Measurements from ENCODE around the gene ZNF546.

Gene ZNF546

DNA sequence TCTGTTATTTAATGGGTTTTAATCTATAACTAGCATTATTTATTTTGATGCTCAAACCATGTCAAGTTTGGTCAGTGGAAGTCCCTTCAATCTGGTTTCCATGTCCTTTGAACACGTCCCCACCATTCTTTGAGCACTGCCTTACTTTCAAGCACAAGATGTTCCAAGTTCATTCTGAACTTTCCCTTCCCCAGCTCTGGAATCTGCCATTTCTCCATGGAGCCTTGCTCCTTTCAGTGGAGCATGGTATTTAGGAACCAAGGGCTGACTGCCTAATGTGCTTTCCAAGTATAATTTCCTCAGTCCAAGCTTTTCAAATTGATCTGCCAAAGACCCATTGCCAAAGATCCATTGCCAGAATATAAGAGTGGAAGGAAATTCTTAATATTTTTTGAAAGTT lies 1.1 kb upstream of the ZNF546 start:
- Histone ChIP-seq H3K36me3 (no peaks in the 10 kb centered on the region), H3K4me3 (ENCODE audit: low read depth, low read length) (peak overlapping the region; percentile 88), H3K9me3 (ENCODE audit: severe bottlenecking) (no peaks in the 10 kb centered on the region), H3K27me3 (ENCODE audit: insufficient read depth, low read depth, severe bottlenecking) (no peaks in the 10 kb centered on the region), H3K27ac (no peak overlapping the region)
- TF ChIP-seq, protein P1, sequence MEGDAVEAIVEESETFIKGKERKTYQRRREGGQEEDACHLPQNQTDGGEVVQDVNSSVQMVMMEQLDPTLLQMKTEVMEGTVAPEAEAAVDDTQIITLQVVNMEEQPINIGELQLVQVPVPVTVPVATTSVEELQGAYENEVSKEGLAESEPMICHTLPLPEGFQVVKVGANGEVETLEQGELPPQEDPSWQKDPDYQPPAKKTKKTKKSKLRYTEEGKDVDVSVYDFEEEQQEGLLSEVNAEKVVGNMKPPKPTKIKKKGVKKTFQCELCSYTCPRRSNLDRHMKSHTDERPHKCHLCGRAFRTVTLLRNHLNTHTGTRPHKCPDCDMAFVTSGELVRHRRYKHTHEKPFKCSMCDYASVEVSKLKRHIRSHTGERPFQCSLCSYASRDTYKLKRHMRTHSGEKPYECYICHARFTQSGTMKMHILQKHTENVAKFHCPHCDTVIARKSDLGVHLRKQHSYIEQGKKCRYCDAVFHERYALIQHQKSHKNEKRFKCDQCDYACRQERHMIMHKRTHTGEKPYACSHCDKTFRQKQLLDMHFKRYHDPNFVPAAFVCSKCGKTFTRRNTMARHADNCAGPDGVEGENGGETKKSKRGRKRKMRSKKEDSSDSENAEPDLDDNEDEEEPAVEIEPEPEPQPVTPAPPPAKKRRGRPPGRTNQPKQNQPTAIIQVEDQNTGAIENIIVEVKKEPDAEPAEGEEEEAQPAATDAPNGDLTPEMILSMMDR (IDR thresholded peaks at IDR 0.05; ENCODE audit: low read depth, low read length), result no peak
- DNase-seq, result no peak

DNA sequence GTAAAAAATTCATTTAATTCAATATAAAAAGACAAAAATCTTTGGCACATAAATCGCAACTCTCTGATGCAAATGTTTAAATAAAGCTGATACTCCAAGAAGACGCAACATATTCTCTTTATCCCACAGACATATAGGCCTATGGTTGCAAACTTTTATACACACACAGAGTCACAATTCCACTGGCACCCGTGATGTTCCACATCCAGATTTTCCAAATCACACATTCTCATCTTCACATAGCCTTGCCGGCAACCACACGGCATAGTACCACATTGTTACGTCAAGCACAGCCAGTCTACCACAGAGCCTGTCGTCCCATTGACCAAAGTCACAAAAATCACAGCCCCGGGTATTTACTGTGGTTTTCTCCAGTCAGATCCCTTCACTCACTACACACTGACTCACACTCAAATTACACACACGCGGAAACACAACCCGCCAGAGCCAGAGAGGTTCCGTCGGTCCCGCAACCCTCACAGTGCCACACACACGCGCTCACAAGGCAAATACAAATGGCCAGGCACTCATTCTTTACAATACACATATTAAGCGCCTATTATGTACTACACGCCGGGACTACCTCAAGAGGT lies 546 bp upstream of the ZNF546 start:
- peak overlapping the region; percentile 79 for H3K27ac ChIP-seq
- H3K36me3 ChIP-seq, result no peaks in the 10 kb centered on the region
- peak overlapping the region; percentile 88 for H3K4me3 ChIP-seq (ENCODE audit: low read depth, low read length)
- DNase-seq, result peak; percentile 14
- no peaks in the 10 kb centered on the region for H3K9me3 ChIP-seq (ENCODE audit: severe bottlenecking)
- TF ChIP-seq, protein P1 (IDR thresholded peaks at IDR 0.05; ENCODE audit: low read depth, low read length), result no peak
- no peaks in the 10 kb centered on the region for H3K27me3 ChIP-seq (ENCODE audit: insufficient read depth, low read depth, severe bottlenecking)

DNA sequence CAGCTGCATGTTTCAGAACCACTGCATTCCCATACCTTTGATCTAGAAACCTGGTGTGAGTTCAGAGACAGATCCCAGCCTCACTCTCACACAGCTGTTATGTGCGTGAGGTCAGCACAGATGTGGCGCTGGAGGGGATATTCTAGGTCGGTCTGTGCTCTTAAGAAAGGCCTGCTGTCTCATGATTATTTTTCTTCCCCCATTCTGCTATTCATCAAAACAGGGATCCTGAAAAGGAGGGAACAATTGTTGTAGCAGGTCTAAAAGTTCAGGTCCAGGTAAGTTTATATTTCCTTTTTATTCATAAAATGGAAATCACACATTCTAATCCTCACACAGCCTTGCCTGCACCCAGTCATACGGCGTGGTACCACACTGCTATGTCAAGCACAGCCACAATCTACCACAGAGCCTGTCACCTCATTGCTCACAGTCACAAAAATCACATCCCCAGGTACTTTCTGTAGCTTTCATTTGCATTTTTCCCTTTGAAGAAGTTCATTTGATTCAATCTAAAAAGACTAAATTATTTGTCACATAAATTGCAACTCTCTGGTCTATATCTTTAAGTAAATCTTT lies 867 bp downstream of the ZNF546 start:
- TF ChIP-seq, protein P1 (IDR thresholded peaks at IDR 0.05; ENCODE audit: low read depth, low read length), result no peak
- DNase-seq, result no peak
- H3K36me3 ChIP-seq, result no peaks in the 10 kb centered on the region
- peak overlapping the region; percentile 88 for H3K4me3 ChIP-seq (ENCODE audit: low read depth, low read length)
- no peaks in the 10 kb centered on the region for H3K9me3 ChIP-seq (ENCODE audit: severe bottlenecking)
- H3K27me3 ChIP-seq (ENCODE audit: insufficient read depth, low read depth, severe bottlenecking), result no peaks in the 10 kb centered on the region
- H3K27ac ChIP-seq, result no peak overlapping the region

DNA sequence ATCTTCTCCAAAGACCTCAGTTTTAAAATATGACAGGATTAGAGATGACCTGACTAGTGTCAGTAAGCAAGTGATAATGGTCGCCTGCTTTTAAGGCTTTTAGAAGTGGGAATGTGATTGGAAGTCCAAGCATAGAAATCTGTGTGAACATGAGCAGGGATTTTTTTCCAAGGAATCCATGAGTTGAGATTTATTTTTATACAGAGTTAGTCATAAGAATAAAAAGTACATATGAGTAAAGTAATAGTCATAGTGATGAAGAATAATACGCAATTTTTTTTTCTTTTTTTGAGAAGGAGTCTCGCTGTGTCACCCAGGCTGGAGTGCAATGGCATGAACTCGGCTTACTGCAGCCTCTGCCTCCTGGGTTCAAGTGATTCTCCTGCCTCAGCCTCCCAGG lies 1.6 kb downstream of the ZNF546 start:
- no peaks in the 10 kb centered on the region for H3K27me3 ChIP-seq (ENCODE audit: insufficient read depth, low read depth, severe bottlenecking)
- no peaks in the 10 kb centered on the region for H3K9me3 ChIP-seq (ENCODE audit: severe bottlenecking)
- TF ChIP-seq, protein P1 (IDR thresholded peaks at IDR 0.05; ENCODE audit: low read depth, low read length), result no peak
- DNase-seq, result no peak
- H3K36me3 ChIP-seq, result no peaks in the 10 kb centered on the region
- H3K27ac ChIP-seq, result no peak overlapping the region
- no peak overlapping the region for H3K4me3 ChIP-seq (ENCODE audit: low read depth, low read length)

DNA sequence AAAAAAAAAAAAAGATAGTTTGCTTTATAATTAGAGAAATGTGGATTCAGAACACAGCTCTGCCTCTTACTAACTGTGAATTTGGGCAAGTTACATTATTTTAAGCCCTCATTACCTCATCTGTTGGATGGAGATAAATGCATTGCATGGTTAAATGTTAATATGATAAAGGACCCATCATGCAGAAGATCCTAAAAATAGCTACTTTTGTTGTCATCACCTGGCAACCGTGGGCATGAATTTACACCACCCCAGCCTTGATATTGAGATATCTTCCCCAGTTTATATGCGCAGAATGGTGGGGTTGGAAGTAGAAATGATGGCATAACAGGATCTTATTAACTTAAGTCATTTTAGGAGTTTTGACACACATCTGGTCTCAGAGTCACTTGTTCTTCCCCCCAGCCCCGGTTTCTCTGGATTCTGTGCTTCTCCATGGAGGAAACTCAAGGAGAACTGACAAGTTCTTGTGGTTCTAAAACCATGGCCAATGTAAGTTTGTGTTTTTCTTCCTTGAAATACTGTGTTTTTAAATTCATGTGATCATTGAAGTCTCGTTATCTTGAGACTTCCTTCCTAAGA lies 8.9 kb downstream of the ZNF546 start:
- Histone ChIP-seq H3K9me3 (ENCODE audit: severe bottlenecking) (no peaks in the 10 kb centered on the region), H3K27ac (no peak overlapping the region), H3K4me3 (ENCODE audit: low read depth, low read length) (no peak overlapping the region), H3K36me3 (peaks cover 13% of the 10 kb centered on the region), H3K27me3 (ENCODE audit: insufficient read depth, low read depth, severe bottlenecking) (no peaks in the 10 kb centered on the region)
- DNase-seq, result no peak
- TF ChIP-seq, protein P1 (IDR thresholded peaks at IDR 0.05; ENCODE audit: low read depth, low read length), result no peak

Data from WERI-Rb-1 (cell line).